Iris pigment epithelial cell (primary cell): ENCODE measurements around the gene PTPN2.
"Not testable (repeated sequence)": the region's sequence is repeated elsewhere in the genome, so short reads cannot be mapped to it uniquely, and the experiment has no call there.

Source experiments
- DNase-seq: peaks from one replicate; pipeline ENCODE4 v3.0.0-alpha.2; 2011; ENCODE audit warnings: low read depth

PTPN2 gene

GRCh38 chr18:12891561-12891960 lies 7.5 kb upstream of the PTPN2 start:
- DNase-seq = no peak

- no peak for DNase-seq
These were observed 6.9 kb upstream of the PTPN2 start for GRCh38 chr18:12890964-12891363.

GRCh38 chr18:12886498-12887126 lies 2.6 kb upstream of the PTPN2 start:
- DNase-seq = no peak

- DNase-seq = no peak
These were observed 1.5 kb upstream of the PTPN2 start for GRCh38 chr18:12885500-12885899.

DNA sequence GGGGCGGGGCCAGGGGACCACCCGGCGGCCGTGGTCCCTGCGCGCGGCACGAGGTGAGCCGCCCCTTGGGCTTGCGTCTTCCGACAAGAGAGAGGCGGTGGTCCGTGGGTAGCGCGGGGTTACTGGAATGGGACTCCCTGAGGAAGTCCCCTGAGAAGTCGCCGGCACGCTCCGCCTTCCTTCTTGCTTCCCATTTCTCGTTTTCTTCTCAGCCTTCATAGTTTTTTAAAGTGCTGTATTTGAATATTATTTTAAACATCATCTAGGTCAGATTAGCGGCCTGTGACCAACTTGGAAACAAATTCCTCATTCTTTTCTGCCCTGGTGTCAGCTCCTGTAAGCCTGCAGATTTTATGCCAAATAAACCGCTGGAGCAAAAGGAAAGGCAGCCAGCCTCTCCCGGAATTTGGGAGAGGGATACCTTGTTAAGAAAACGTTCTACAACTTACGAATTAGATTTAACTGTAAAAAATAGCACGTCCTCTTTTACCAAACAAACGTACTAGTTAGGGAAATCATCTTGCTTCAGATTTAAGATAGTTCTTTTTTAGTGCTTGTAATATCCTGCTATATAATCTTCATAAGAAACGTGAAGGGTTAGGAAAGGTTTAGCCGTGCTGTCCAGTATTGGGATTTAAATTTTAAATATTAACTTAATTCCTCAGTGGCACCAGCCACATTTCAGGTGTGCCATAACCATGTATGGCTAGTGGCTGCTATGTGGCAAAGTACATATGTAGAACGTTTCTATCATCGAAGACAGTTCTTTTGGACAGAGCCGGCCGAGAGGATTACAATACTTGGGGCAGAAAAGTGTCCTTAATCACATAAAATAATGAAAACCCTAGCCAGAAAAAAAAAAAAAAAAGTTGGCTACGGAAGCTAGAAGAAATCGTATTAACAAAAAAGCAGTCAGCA lies 628 bp upstream of the PTPN2 start:
- peak; percentile 18 for DNase-seq

GRCh38 chr18:12883372-12883683 lies 709 bp downstream of the PTPN2 start:
- no peak for DNase-seq

DNA sequence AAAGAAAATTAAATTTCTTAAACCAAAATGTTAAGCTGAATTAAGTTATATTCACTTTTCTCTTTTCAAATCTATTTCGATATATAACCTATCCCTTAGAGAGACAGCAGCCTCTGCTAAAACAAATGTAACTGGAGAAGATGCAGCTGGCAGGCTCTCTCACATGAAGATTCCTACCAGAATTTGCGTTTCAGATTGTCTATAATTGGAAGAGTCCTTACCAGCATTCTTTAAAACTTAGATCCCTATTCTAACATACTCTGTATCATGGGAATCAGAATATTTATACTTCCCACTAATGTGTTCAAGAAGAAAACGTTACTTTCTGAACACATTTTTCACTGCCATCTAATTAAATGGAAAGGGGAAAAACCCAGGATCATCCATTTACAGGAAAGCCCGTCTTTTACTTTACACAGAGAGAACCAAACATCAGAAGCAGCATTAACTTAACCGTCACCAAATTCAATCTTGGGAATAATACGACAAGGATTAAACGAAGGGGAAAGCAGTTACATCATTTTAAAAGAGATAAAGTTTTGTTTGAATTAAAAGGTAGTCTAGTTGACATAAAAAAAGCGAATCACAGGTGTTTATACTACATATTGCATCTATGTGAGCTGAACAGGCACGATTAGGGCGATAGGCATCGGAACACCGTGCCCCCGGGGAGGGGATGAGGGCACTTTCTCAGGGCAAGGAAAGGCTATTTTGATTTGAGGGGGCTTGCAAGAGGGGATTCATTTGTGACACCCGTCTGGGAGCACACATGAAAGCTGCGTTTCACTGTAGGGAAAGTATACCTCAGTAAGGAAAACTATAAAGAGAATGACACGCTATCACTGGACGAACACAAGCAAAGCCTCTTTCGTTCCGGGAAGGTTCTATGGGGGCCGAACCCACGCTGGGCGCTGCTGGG lies 1.3 kb downstream of the PTPN2 start:
- peak; percentile 39 for DNase-seq

DNA sequence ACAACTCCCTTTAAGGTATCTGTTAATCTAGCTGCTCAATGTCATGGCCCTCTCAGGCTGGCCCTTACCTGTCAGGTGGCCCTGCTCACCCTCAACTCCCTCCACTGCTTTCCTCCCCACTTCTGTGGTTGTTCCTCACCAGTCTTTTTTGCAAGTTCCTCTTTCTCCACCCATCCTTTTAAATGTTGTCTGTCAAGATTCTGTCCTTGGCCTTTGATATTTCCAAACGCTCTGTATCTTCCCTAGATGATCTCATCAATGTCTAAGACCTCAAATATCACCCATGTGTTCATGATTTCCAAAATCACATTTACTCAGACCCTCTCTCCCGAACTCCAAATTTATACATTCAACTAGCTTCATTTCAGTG lies 3.5 kb downstream of the PTPN2 start:
- no peak for DNase-seq

- no peak for DNase-seq
These were observed 4.0 kb downstream of the PTPN2 start for GRCh38 chr18:12879840-12880540.

- DNase-seq = not testable (repeated sequence)
These were observed 9.0 kb downstream of the PTPN2 start for GRCh38 chr18:12874992-12875391.

- DNase-seq = not testable (repeated sequence)
These were observed 10.0 kb downstream of the PTPN2 start for GRCh38 chr18:12873961-12874567.

DNA sequence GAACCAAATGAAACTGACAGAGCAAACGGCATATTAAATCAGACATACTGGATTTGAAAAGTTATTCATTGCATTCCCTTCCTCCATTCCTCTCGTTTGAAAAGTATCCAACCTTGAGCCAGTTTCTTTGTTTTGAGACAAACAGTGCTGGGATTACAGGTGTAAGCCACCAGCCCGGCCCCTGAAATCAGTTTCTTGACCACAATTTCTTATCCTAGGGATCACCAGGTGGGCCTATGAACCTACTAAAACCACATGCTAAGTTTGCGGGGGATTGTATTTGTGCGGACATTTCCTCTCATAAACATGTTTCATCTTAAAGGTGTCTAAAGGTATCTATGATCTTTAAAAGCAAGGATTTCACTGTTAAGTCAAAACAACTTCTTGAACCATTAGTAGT lies 11.6 kb downstream of the PTPN2 start:
- DNase-seq = no peak

GRCh38 chr18:12868576-12868975 lies 15.5 kb downstream of the PTPN2 start:
- no peak for DNase-seq

DNA sequence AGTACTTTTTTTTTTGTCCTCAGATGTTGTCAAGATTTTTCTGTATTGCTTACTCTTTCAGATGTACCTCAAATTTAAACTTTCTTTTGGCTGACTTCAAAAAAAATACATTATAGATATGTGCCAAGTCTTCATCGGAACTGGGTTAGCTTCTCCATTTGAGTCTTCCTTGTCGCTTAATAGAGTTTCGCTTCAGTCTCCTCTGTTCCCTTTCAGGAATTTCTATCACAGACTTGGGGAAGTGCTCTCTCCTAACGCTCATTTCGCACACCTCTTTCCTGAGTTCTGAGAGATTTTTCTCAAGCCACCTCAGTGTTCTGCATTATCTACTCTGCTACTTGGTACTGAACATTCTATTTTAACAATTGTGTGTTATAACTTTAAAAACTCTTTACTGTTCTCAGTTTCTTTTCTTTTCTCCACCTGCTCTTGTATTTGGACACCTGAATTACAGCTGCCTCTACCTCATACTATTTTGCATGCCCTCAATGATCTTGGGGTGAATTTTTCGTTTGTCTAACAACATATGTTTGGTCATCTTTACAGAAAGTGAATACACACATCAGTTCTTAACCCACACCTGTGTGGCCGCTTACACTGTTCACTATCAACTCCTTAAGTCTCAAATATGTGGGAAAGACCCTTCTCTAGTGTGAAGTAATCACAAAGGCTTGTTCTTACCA lies 16.5 kb downstream of the PTPN2 start:
- no peak for DNase-seq

GRCh38 chr18:12863687-12864216 lies 20.3 kb downstream of the PTPN2 start:
- no peak for DNase-seq

- no peak for DNase-seq
These were observed 21.1 kb downstream of the PTPN2 start for GRCh38 chr18:12862874-12863482.

DNA sequence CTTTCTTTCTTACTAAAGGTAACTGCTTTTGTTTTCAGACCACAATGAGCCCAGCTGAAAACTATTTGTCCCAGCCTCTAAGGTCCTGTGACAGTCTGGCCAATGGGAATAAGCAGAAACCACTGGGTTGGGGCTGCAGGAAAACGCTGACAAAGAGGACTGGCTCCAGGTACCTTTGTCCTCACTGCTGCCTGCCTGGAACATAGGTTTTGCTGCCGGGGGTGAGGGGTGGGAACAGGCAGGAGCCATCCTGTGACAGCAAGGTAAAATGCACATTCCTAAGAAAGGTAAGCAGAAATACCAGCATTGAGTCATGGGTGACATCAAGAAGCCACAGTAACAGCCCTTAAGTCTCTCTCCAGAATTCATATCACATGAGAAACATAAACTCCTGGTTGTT lies 21.6 kb downstream of the PTPN2 start:
- no peak for DNase-seq

DNA sequence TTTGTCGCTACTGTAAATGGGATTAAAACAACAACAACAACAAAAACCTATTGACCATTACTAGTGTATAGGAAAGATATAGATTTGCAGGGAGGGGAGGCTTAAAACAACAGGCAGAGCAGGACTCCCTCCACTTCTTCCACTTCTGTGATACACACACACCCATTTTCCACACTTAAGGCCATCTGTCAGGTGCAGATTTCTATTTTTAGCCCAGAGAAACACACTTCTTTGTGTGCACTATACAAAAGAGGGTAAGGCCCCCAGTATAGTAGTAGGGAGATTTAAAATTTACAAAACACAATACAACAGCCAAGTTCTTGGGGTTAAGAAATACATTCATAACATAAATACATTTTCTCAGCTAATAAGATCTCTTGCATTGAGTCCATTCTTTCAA lies 22.4 kb downstream of the PTPN2 start:
- no peak for DNase-seq

- no peak for DNase-seq
These were observed 23.5 kb downstream of the PTPN2 start for GRCh38 chr18:12860530-12860929.

DNA sequence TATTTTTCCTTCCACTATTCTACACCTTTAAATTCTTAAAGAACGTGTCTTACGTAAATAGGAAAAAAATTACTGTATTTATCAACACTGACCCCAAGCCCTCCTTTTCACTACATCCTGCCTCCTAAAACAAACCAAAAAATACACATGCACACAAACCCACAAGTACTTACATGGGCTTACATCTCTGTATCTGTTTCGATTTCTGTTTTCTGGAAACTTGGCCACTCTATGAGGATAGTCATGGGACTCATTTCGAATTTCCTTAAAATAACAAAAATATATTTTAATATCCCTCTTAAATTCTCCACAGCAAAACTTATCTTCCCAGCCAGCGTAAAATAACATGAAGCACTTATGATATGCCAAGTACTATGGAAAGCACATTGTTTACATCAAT lies 25.0 kb downstream of the PTPN2 start:
- no peak for DNase-seq
